Ovary (tissue), 3 donors: ENCODE measurements around the gene TLR9.

ENCODE experiments used
- CTCF ChIP-seq, 3 donors: fragments of 450-650 bp in 2 of 3; fragments of 200-600 bp in 1 of 3; IDR thresholded peaks; one replicate each; pipeline versions ENCODE4 v1.5.1 to v1.8.0; 2016 to 2022; ENCODE audit warnings: antibody characterized with exemption in 3 of 3, mild to moderate bottlenecking in 1 of 3
- POLR2A ChIP-seq: fragments of 450-650 bp; IDR thresholded peaks from one replicate; pipeline ENCODE4 v1.6.1; 2017; ENCODE audit warnings: antibody characterized with exemption, mild to moderate bottlenecking, moderate library complexity
- donor health status: DM: no; HTN: no; CAD: no.

DNA sequence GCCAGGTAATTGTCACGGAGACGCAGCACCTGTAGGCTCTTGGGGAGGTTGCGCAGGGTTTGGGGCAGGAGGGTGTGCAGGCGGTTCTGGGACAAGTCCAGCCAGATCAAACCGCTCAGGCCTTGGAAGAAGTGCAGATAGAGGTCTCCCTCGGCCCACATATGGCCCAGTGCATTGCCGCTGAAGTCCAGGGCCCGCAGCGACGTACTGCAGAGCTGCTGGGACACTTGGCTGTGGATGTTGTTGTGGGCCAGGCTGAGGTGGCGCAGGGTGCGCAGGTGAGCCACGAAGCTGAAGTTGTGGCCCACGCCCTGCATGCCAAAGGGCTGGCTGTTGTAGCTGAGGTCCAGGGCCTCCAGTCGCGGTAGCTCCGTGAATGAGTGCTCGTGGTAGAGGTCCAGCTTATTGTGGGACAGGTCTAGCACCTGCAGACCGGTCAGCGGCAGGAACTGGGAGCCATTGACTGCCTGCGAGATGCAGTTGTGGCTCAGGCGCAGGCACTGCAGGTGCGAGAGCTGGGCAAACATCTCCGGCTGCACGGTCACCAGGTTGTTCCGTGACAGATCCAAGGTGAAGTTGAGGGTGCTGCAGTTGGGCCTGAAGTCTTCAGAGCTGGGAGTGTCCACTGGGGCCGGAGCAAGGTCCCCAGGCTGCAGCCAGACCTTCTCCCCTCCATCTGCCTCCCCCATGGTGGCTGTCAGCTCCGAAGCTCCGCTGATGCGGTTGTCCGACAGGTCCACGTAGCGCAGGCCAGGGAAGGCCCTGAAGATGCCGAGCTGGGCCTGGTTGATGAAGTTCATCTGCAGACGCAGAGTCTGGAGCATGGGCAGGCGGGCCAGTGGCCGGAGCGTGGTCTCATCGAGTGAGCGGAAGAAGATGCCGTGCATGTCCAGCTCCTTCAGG is 2.9 kb downstream of the TLR9 start:
- TF ChIP-seq CTCF (IDR thresholded peaks at IDR 0.05) (no peak), POLR2A (no peak)
